Measurements from ENCODE around the gene ENDOV.

Gene ENDOV

DNA sequence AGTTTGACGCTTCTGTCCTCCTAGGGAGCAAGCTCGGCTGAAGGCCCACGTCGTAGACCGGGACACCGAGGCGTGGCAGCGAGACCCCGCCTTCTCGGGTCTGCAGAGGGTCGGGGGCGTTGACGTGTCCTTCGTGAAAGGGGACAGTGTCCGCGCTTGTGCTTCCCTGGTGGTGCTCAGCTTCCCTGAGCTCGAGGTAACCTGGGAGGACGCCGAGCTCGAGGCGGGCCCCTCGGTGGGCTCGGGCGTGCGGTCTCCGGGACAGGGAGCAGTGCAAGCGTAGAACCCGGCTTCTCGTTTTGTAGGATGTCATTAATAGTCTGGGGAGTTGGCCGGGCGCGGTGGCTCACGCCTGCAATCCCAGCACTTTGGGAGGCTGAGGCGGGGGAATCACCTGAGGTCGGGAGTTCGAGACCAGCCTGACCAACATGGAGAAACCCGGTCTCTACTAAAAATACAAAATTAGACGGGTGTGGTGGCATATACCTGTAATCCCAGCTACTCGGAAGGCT, 715 bp downstream of the ENDOV start:
- H3K27ac ChIP-seq (ENCODE audit: low read length), result no peak overlapping the region
- no peaks in the 10 kb centered on the region for H3K9me3 ChIP-seq (ENCODE audit: control insufficient read depth, insufficient read depth, low read length)
- no peaks in the 10 kb centered on the region; the same call in 1 of the 2 replicates for H3K36me3 ChIP-seq (ENCODE audit: control insufficient read depth, insufficient read depth, low read length)

DNA sequence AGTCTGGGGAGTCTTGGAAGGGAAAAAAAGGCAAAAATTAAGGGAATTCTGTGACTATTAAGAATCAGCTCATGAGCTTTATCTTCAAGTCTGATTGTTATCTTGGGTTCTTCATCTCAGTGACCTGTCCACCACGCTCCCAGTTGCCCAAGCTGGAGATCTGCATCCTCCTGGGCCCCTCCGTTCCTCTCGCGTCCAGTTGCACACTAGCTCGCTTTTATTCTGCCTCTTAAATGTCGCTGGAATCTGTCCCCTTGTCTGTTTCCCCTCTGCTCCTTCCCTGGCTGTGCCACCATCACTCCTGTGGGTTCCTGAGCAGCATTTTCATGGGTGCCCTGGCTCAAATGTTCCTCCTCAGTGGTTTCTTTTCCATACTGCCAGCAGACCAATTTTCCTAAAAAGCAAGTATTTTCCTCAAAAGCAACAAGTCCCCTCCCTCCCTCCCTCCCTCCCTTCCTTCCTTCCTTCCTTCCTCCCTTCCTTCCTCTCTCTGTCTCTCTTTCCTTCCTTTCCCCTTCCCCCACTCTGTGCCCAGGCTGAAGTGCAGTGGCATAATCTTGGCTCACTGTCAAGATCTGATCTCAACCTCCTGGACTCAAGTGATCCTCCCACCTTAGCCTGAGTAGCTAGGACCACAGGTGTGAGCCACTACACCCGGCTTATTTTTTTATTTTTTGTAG, 1.4 kb downstream of the ENDOV start:
- Histone ChIP-seq H3K27ac (ENCODE audit: low read length) (no peak overlapping the region), H3K4me3 (ENCODE audit: low read length) (no peak overlapping the region), H3K27me3 (ENCODE audit: control insufficient read depth, insufficient read depth, low read length) (peaks cover 2% of the 10 kb centered on the region; the same call in 1 of the 2 replicates), H3K9me3 (ENCODE audit: control insufficient read depth, insufficient read depth, low read length) (no peaks in the 10 kb centered on the region), H3K4me1 (ENCODE audit: control insufficient read depth, insufficient read depth, low read length) (no peaks in the 10 kb centered on the region), H3K36me3 (ENCODE audit: control insufficient read depth, insufficient read depth, low read length) (no peaks in the 10 kb centered on the region; the same call in 1 of the 2 replicates)
- no peak for DNase-seq (ENCODE audit: low read depth, low spot score)
- WGBS (ENCODE audit: insufficient coverage, insufficient read length), result no CpG with 5 or more reads among the region's 7 CpGs

More for the DNA sequence above, 715 bp downstream of the ENDOV start:
- DNase-seq (ENCODE audit: low read depth, low spot score), result no peak
- WGBS (ENCODE audit: insufficient coverage, insufficient read length), result no CpG with 5 or more reads among the region's 39 CpGs
- H3K4me3 ChIP-seq (ENCODE audit: low read length), result peak overlapping the region; percentile 92
- no peaks in the 10 kb centered on the region for H3K4me1 ChIP-seq (ENCODE audit: control insufficient read depth, insufficient read depth, low read length)
- H3K27me3 ChIP-seq (ENCODE audit: control insufficient read depth, insufficient read depth, low read length), result peaks cover 2% of the 10 kb centered on the region; the same call in 1 of the 2 replicates

DNA sequence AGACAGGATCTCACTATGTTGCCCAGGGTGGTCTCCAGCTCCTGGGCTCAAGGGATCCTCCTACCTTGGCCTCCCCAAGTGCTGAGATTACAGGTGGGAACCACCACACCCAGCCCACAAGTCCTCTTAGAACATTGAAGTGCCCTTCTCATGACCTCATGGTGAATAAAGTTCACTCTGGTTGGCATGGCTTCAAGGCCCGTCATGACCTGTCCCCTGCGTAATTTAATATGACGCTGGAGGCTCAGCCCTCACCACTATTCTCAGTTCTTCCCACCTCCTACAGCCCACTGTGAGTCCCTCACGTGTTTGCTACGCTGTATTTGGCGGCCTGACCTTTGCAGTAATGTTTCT, 1.9 kb downstream of the ENDOV start:
- Histone ChIP-seq H3K36me3 (ENCODE audit: control insufficient read depth, insufficient read depth, low read length) (no peaks in the 10 kb centered on the region; the same call in 1 of the 2 replicates), H3K27me3 (ENCODE audit: control insufficient read depth, insufficient read depth, low read length) (peaks cover 2% of the 10 kb centered on the region; the same call in 1 of the 2 replicates), H3K9me3 (ENCODE audit: control insufficient read depth, insufficient read depth, low read length) (no peaks in the 10 kb centered on the region), H3K4me1 (ENCODE audit: control insufficient read depth, insufficient read depth, low read length) (no peaks in the 10 kb centered on the region), H3K4me3 (ENCODE audit: low read length) (no peak overlapping the region), H3K27ac (ENCODE audit: low read length) (no peak overlapping the region)
- DNase-seq (ENCODE audit: low read depth, low spot score), result no peak
- no CpG with 5 or more reads among the region's 6 CpGs for WGBS (ENCODE audit: insufficient coverage, insufficient read length)

DNA sequence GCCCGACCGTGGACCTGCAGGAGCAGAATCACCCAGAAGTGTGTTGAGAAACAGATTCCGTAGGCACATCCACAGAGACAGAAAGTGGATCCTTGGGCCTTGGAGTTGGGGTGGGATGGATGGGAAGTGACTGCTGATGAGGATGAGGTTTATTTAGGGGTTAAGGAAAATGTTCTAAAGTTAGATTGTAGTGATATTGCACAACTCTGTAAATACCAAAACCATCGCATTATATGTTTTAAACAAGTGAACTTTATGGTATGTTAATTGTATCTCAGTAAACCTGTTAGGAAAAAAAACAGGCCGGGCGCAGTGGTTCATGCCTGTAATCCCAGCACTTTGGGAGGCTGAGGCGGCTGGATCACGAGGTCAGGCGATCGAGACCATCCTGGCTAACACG, 3.6 kb downstream of the ENDOV start:
- no CpG with 5 or more reads among the region's 11 CpGs for WGBS (ENCODE audit: insufficient coverage, insufficient read length)
- H3K4me1 ChIP-seq (ENCODE audit: control insufficient read depth, insufficient read depth, low read length), result no peaks in the 10 kb centered on the region
- peaks cover 2% of the 10 kb centered on the region; the same call in 1 of the 2 replicates for H3K27me3 ChIP-seq (ENCODE audit: control insufficient read depth, insufficient read depth, low read length)
- H3K27ac ChIP-seq (ENCODE audit: low read length), result no peak overlapping the region
- H3K9me3 ChIP-seq (ENCODE audit: control insufficient read depth, insufficient read depth, low read length), result no peaks in the 10 kb centered on the region
- H3K36me3 ChIP-seq (ENCODE audit: control insufficient read depth, insufficient read depth, low read length), result no peaks in the 10 kb centered on the region; the same call in 1 of the 2 replicates
- no peak for DNase-seq (ENCODE audit: low read depth, low spot score)
- no peak overlapping the region for H3K4me3 ChIP-seq (ENCODE audit: low read length)

DNA sequence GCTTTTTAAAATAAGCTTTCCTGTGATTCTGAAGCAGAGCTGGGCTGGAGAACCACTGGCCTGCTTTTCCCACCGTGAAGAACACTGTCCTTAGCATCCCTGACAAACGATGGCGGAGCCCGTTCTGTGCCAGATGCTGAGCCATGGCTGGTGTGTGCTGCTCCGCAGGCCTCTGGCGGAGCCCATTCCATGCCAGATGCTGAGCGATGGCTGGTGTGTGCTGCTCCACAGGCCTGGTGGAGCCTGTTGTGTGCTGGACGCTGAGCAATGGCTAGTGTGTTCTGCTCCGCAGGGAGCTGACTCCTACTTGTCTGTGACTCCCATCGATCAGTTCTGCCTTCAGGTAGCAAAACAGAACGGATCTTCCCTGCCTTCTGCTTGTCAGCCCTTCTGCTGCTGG, 4.3 kb downstream of the ENDOV start:
- Histone ChIP-seq H3K9me3 (ENCODE audit: control insufficient read depth, insufficient read depth, low read length) (no peaks in the 10 kb centered on the region), H3K4me1 (ENCODE audit: control insufficient read depth, insufficient read depth, low read length) (no peaks in the 10 kb centered on the region), H3K27ac (ENCODE audit: low read length) (no peak overlapping the region), H3K27me3 (ENCODE audit: control insufficient read depth, insufficient read depth, low read length) (no peaks in the 10 kb centered on the region; the same call in 1 of the 2 replicates), H3K4me3 (ENCODE audit: low read length) (no peak overlapping the region), H3K36me3 (ENCODE audit: control insufficient read depth, insufficient read depth, low read length) (no peaks in the 10 kb centered on the region; the same call in 1 of the 2 replicates)
- no CpG with 5 or more reads among the region's 11 CpGs for WGBS (ENCODE audit: insufficient coverage, insufficient read length)
- no peak for DNase-seq (ENCODE audit: low read depth, low spot score)

DNA sequence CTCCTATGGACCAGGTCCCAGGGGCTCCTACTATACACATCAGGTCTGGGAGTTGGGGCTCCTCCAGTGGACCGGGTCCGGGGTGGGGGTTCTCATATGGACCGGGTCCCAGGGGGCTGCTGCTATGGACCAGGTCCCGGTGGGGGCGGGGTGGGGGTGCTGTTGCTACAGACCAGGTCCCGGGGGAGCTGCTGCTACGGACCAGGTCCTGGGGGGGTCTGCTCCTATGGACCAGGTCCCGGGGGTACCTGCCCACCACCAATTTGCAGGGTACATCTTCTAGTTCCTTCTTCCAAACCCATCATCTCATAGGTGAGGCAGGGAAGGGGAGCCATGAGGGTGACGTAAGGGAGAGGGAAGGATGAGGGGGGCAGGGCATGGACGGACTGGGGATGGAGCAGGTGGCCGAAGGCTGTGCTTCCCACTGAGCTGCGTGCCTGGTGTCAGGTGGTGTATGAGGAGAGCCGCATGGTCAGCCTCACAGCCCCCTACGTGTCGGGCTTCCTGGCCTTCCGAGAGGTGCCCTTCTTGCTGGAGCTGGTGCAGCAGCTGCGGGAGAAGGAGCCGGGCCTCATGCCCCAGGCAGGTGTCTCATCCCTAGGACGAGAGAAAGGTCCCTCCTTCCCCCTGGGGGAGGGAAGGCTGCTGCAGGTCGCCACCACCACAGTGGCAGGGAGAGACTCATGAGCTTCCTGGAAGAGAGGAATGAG, 6.6 kb downstream of the ENDOV start:
- no peaks in the 10 kb centered on the region for H3K27me3 ChIP-seq (ENCODE audit: control insufficient read depth, insufficient read depth, low read length)
- WGBS (ENCODE audit: insufficient coverage, insufficient read length), result no CpG with 5 or more reads among the region's 20 CpGs
- no peak for DNase-seq (ENCODE audit: low read depth, low spot score)
- no peak overlapping the region for H3K4me3 ChIP-seq (ENCODE audit: low read length)
- no peak overlapping the region for H3K27ac ChIP-seq (ENCODE audit: low read length)
- H3K9me3 ChIP-seq (ENCODE audit: control insufficient read depth, insufficient read depth, low read length), result no peaks in the 10 kb centered on the region
- H3K4me1 ChIP-seq (ENCODE audit: control insufficient read depth, insufficient read depth, low read length), result no peaks in the 10 kb centered on the region
- H3K36me3 ChIP-seq (ENCODE audit: control insufficient read depth, insufficient read depth, low read length), result no peaks in the 10 kb centered on the region

DNA sequence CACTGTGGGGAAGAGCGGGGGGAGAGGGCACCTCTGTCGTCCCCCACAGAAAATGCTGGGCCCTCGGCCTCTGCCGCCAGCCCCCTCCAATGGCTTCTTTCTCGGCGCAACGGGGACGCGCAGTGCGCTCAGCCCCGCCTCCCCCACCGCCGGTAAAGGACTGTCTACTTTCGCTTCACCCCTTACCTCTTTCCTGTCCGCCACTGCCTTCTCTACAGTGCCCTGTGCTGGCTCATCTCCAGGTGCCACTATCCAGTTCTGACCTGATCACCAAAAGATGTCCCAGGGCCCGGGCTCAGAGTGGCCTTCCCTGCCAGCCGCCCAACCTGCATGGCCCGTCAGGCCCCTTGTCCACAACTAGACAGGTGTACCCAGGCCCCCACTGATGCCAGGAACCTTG, 7.3 kb downstream of the ENDOV start:
- no CpG with 5 or more reads among the region's 18 CpGs for WGBS (ENCODE audit: insufficient coverage, insufficient read length)
- Histone ChIP-seq H3K4me3 (ENCODE audit: low read length) (no peak overlapping the region), H3K27ac (ENCODE audit: low read length) (no peak overlapping the region), H3K27me3 (ENCODE audit: control insufficient read depth, insufficient read depth, low read length) (no peaks in the 10 kb centered on the region), H3K4me1 (ENCODE audit: control insufficient read depth, insufficient read depth, low read length) (peaks cover 2% of the 10 kb centered on the region; the same call in 1 of the 2 replicates), H3K36me3 (ENCODE audit: control insufficient read depth, insufficient read depth, low read length) (no peaks in the 10 kb centered on the region), H3K9me3 (ENCODE audit: control insufficient read depth, insufficient read depth, low read length) (no peaks in the 10 kb centered on the region)
- no peak for DNase-seq (ENCODE audit: low read depth, low spot score)

DNA sequence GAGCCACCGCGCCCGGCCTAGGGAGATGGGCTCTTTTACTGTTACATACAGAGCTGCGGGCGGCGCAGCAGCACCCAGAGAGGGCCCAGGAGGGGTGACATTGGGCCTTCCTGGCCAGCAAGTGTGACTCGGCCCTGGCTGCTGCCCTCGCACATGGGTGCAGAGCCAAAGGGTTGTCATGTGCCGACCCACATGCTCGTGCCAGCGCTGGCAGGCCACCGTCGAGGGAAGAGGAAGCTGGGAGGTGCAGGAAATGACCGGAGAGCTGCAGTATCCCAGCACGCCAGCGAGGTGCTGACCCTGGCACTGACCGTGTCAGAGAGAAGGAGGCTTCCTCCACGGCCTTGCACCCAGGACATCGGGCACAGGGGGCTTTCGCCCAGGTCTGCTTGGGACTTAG, 8.0 kb downstream of the ENDOV start:
- WGBS (ENCODE audit: insufficient coverage, insufficient read length), result no CpG with 5 or more reads among the region's 20 CpGs
- H3K9me3 ChIP-seq (ENCODE audit: control insufficient read depth, insufficient read depth, low read length), result no peaks in the 10 kb centered on the region
- H3K4me1 ChIP-seq (ENCODE audit: control insufficient read depth, insufficient read depth, low read length), result peaks cover 2% of the 10 kb centered on the region; the same call in 1 of the 2 replicates
- DNase-seq (ENCODE audit: low read depth, low spot score), result no peak
- no peaks in the 10 kb centered on the region for H3K36me3 ChIP-seq (ENCODE audit: control insufficient read depth, insufficient read depth, low read length)
- H3K27ac ChIP-seq (ENCODE audit: low read length), result no peak overlapping the region
- no peaks in the 10 kb centered on the region for H3K27me3 ChIP-seq (ENCODE audit: control insufficient read depth, insufficient read depth, low read length)
- no peak overlapping the region for H3K4me3 ChIP-seq (ENCODE audit: low read length)

DNA sequence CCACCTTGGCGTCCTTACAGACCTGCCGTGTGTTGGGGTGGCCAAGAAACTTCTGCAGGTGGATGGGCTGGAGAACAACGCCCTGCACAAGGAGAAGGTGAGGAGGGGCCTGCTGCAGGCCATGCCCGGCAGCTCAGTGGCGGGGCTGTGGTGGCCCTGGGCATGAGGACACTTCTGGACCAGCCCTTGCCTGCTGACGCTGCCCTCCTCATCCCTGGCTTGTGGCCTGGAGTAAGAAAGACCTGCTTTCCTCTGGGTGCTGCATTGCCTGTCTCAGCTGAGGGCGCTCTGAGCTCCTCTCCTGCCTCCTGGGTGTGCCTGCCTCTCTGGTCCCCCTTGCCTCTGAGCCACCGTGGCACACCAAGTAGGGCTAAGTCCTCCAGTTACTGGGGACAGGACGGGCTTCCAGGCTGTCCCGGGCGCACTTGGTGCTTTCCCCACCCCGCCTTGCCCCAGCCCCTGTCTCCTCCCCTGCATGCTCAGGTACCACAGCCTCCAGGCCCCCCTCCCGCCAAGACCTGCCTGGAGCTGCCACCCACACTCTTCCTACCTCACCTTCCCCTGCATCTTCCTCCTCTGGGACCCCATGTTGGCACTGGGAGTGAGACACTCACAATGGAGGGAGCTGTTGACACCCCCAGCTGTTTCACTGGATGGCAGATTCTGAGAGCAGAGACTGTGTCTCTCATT, 8.7 kb downstream of the ENDOV start:
- Histone ChIP-seq H3K27ac (ENCODE audit: low read length) (no peak overlapping the region), H3K36me3 (ENCODE audit: control insufficient read depth, insufficient read depth, low read length) (no peaks in the 10 kb centered on the region), H3K27me3 (ENCODE audit: control insufficient read depth, insufficient read depth, low read length) (no peaks in the 10 kb centered on the region), H3K4me1 (ENCODE audit: control insufficient read depth, insufficient read depth, low read length) (peaks cover 2% of the 10 kb centered on the region; the same call in 1 of the 2 replicates), H3K4me3 (ENCODE audit: low read length) (no peak overlapping the region), H3K9me3 (ENCODE audit: control insufficient read depth, insufficient read depth, low read length) (no peaks in the 10 kb centered on the region)
- no peak for DNase-seq (ENCODE audit: low read depth, low spot score)
- no CpG with 5 or more reads among the region's 13 CpGs for WGBS (ENCODE audit: insufficient coverage, insufficient read length)

DNA sequence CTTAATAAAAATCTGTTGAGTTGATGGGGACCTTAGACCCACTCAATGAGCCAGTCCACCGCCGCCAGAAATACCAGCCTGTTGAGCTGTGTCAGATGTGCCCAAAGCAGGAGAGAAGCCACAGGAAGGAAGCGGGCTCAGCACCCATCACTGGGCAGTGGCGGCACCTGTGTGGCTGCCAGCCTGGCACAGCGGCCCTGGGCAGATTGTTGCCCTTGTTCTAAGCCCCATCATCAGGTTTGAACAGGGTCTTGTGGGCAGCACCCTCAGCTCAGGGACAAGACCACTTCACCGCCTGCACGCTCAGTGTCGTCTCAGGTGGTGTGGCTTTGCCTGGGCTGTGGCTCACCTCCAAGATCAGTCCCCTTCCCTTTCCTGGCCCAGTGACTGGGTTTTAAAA, 9.3 kb downstream of the ENDOV start:
- Histone ChIP-seq H3K4me1 (ENCODE audit: control insufficient read depth, insufficient read depth, low read length) (peaks cover 2% of the 10 kb centered on the region; the same call in 1 of the 2 replicates), H3K4me3 (ENCODE audit: low read length) (no peak overlapping the region), H3K27me3 (ENCODE audit: control insufficient read depth, insufficient read depth, low read length) (no peaks in the 10 kb centered on the region), H3K9me3 (ENCODE audit: control insufficient read depth, insufficient read depth, low read length) (no peaks in the 10 kb centered on the region), H3K36me3 (ENCODE audit: control insufficient read depth, insufficient read depth, low read length) (no peaks in the 10 kb centered on the region), H3K27ac (ENCODE audit: low read length) (no peak overlapping the region)
- DNase-seq (ENCODE audit: low read depth, low spot score), result no peak
- WGBS (ENCODE audit: insufficient coverage, insufficient read length), result no CpG with 5 or more reads among the region's 8 CpGs

All from iPS DF 6.9 (cell line).